Measurements from ENCODE around the gene SLC25A40.
"Not testable (repeated sequence)": the region's sequence is repeated elsewhere in the genome, so short reads cannot be mapped to it uniquely, and the experiment has no call there.

SLC25A40 gene

DNA sequence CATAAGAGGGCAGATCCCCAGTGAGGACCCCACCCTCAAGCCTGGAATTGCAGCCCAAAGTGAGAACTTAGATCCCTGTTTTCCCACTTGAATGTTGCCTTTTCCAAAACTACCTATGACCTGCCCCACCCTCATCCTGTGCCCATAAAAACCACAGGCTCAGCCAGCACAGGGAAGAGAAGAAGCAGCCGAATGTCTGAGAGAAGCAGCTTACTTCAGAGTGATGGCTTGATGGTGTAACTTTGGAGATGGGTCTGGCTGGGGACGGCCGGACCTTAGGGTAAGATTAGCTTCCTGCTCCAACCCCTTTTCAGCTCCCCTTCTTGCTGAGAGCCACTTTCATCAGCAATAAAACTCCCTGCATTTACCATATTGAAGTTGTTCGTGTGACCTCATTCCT is 5.7 kb downstream of the SLC25A40 start:
- no peak for DNase-seq

GRCh38 chr7:87866533-87866932 is 9.6 kb downstream of the SLC25A40 start:
- DNase-seq = not testable (repeated sequence)

- DNase-seq = no peak
Observed at GRCh38 chr7:87866089-87866488, 10.1 kb downstream of the SLC25A40 start.

DNA sequence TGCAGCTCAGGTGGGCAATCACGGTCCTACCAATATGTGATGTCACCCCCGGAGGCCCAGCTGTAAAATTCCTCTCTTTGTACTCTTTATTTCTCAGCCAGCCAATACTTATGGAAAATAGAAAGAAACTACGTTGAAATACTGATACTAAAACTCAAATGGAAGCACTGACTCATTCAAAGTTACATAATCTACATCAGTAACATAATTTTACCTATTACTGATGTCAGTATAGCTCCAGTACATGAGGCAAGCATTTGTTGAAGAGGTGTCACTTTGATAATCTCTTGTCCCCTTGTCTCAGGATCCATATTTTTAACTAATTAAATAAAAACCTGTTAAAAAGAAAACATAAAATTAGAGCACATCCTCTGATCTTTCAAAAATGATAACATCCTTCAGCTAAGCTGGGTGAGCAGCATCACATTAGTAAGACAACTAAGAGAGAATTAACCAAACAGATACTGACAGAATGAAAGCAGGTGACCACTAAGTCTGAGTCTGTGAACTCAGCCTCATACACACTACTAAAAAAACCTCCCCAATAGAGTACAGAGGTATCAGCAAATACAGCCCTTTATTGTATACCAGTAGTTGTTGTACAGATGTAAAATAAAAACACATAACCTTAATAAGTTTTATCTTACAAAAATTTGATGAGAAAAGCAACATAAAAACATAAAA is 17.6 kb downstream of the SLC25A40 start:
- no peak for DNase-seq

DNA sequence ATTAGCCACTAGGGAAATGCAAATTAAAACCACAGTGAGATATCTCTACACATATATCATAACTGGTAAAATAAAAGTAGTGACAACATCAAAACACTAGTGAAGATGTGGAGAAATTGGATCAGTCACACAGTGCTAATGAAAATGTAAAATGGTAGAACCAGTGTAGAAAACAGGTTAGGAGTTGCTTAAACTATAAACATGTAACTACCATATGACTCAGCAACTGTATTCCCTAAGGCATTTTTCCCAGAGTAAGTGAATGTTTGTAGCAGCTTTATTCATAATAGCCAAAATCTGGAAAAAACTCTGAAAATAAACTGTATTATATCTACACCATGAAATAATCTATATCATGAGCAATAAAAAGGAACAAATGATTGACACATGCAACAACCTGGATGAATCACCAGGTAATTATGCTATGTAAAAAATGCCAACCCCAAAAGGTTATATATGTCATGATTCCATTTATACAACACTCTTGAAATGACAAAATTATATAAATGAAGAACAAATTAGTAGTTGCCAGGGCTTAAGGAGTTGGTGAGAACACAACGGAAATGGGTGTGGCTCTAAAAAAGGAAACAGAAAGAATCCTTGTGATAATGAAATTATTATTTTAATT is 22.8 kb downstream of the SLC25A40 start:
- DNase-seq = no peak

GRCh38 chr7:87852306-87852705 is 23.9 kb downstream of the SLC25A40 start:
- no peak for DNase-seq

- DNase-seq = no peak
Observed at GRCh38 chr7:87850836-87851593, 25.1 kb downstream of the SLC25A40 start.

GRCh38 chr7:87837597-87837996 is 38.6 kb downstream of the SLC25A40 start:
- no peak for DNase-seq

GRCh38 chr7:87833130-87833529 is 43.0 kb downstream of the SLC25A40 start:
- DNase-seq = no peak

GRCh38 chr7:87831097-87831496 is 45.1 kb downstream of the SLC25A40 start:
- DNase-seq = no peak

GRCh38 chr7:87828383-87828782 is 47.8 kb downstream of the SLC25A40 start:
- not testable (repeated sequence) for DNase-seq

GRCh38 chr7:87825369-87825768 is 50.8 kb downstream of the SLC25A40 start:
- not testable (repeated sequence) for DNase-seq

DNA sequence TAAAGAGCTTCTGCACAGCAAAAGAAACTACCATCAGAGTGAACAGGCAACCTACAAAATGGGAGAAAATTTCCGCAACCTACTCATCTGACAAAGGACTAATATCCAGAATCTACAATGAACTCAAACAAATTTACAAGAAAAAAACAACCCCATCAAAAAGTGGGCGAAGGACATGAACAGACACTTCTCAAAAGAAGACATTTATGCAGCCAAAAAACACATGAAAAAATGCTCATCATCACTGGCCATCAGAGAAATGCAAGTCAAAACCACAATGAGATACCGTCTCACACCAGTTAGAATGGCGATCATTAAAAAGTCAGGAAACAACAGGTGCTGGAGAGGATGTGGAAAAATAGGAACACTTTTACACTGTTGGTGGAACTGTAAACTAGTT is 54.1 kb downstream of the SLC25A40 start:
- not testable (repeated sequence) for DNase-seq

DNA sequence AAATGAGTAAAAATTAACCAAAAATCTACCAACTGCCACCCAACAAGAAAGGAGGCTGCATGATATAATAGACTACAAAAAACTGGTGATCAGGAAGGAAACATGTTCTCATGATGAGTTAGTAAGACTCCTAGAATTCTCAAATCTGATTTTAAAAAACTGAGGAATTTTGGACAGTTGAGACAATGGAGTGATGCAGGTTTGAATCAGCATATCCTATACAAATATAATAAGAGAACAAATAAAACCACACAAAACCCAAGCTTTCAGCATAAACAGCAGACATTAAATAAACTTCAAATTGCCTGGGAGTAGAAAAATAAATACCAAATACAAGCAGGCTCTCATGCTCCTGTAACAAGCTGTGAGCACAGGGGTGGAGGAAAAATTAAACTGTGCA is 57.8 kb downstream of the SLC25A40 start:
- DNase-seq = no peak

DNA sequence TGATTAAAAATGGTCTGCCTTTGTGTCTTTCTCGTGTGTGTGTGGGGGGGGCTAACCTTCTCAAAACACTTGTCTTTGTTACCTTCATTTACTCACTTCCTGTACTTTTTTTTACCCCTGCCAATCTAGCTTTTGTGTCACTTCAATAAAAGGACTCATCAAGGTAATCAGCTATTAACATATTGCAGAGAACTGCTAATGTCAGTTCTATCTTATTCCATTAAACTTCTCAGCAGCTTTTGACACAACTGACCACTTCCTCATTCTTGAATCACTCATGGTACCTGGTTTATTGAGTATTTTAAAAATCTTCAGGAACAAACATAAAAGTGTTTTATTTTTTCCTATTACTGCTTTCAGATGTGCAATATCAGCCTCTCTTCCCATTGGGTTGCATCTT is 59.8 kb downstream of the SLC25A40 start:
- no peak for DNase-seq

DNA sequence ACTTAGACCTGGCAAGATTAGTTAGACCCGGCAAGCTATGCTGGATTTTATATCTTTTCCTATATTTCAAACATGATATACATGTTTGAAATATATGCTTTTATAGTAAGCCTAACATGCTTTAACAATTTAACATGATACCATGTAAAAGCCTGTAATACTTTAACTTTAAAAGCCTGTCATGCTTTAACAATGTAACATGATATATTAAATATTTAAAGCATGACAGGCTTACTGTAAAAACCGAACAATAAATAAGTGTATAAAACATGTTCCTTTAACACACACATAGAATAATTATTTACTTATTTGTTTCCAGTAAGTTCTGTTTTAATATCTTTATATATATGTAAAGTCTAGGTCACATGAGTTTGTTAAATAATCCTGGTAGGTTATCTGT is 65.4 kb downstream of the SLC25A40 start:
- DNase-seq = no peak

GRCh38 chr7:87810130-87810529 is 66.0 kb downstream of the SLC25A40 start:
- DNase-seq = no peak

DNA sequence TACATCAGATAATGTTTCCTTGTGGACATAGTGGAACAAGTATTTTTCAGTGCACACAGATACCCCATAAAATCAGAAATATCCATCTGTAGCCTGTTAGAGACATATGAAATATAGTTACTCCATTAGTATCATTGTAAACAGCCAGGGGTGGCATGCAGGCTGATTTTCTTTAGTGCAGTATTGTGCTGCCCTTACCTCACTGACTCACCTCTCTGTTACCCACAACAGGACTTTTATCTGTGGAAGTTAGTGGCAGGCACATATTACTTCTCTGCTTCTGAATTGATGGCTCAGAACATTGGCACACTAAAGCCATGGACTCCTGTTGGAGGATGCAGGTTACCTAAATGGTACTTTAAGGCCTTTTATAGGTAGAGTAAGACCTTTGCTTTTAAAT is 70.0 kb downstream of the SLC25A40 start:
- DNase-seq = no peak

DNA sequence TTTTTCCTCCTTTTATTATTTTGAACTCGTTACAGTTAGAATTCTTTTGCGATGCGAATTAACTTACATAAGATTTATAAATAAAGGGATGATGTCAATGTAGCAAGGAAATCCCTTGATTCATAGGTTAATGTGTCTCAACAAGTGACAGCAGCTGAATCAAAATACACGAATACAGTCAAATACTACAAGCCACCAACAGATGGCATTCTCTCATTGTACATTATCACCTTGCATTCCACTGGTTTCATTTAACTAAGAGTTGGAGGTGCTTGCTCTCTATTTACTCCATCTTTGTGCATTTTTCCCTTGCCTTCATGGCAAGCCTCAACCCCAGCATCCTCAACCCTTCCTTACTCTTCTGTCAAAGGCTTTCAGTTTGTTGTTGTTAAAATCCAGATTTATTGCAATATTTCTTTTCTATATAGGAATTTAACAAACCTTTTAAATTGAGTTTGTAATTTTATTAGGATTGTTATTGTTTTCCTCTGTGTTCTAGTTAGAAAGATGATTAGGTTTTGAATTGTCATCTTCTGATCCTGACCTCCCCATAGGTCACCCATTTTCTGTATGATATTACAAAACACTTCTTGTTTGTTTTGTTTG is 78.3 kb downstream of the SLC25A40 start:
- no peak for DNase-seq

- DNase-seq = no peak
Observed at GRCh38 chr7:87797395-87797794, 78.8 kb downstream of the SLC25A40 start.

- no peak for DNase-seq
Observed at GRCh38 chr7:87785368-87785995, 90.7 kb downstream of the SLC25A40 start.

GRCh38 chr7:87784424-87784823 is 91.7 kb downstream of the SLC25A40 start:
- no peak for DNase-seq
